Measurements from ENCODE around the gene UBTF.

UBTF gene

GRCh38 chr17:44219616-44220212, at the start of gene UBTF:
Gene UBTF (minus strand): TSS chr17:44219675. CDS start chr17:44218229, 1,446 bp downstream.
- DNase-seq = peak in 1 of 2 experiments; percentile 45

- no peak for DNase-seq
Observed at GRCh38 chr17:44268709-44269534, 49.4 kb upstream of the UBTF start.

- DNase-seq = no peak
Observed at GRCh38 chr17:44267818-44268490, 48.5 kb upstream of the UBTF start, which contains the start of gene SLC4A1. Gene SLC4A1 (minus strand): TSS chr17:44268135. CDS start chr17:44262866, 5,269 bp downstream.

GRCh38 chr17:44267165-44267455, 47.6 kb upstream of the UBTF start:
- no peak for DNase-seq

- no peak for DNase-seq
Observed at GRCh38 chr17:44266402-44267164, 47.1 kb upstream of the UBTF start.

GRCh38 chr17:44263345-44263902, 43.9 kb upstream of the UBTF start:
- DNase-seq = no peak

- DNase-seq = no peak
Observed at GRCh38 chr17:44262654-44263225, 43.3 kb upstream of the UBTF start.

GRCh38 chr17:44260296-44260695, 40.8 kb upstream of the UBTF start:
- no peak for DNase-seq

- no peak for DNase-seq
Observed at GRCh38 chr17:44258811-44259351, 39.4 kb upstream of the UBTF start.

GRCh38 chr17:44257815-44258760, 38.6 kb upstream of the UBTF start:
- no peak for DNase-seq

- DNase-seq = no peak
Observed at GRCh38 chr17:44256671-44257070, 37.2 kb upstream of the UBTF start.

- no peak for DNase-seq
Observed at GRCh38 chr17:44255915-44256314, 36.4 kb upstream of the UBTF start.

GRCh38 chr17:44254361-44255095, 35.1 kb upstream of the UBTF start:
- DNase-seq = no peak

- no peak for DNase-seq
Observed at GRCh38 chr17:44253006-44253405, 33.5 kb upstream of the UBTF start.

GRCh38 chr17:44251062-44251461, 31.6 kb upstream of the UBTF start:
- DNase-seq = no peak

- DNase-seq = no peak
Observed at GRCh38 chr17:44249501-44250246, 30.2 kb upstream of the UBTF start.

GRCh38 chr17:44247876-44248736, 28.6 kb upstream of the UBTF start:
- DNase-seq = no peak

GRCh38 chr17:44247440-44247841, 28.0 kb upstream of the UBTF start:
- no peak for DNase-seq
